Esophagus muscularis mucosa (tissue), 4 donors: ENCODE results near the gene ZNF138.

Experiments used
- CTCF ChIP-seq, 3 experiments: fragments of 200-600 bp in 2 of 3; fragments of 450-650 bp in 1 of 3; sonication (generic) in 2 of 3; IDR thresholded peaks; one replicate each; pipeline ENCODE4 v1.5.1; 2017 to 2019; ENCODE audit warnings: antibody characterized with exemption in 3 of 3, mild to moderate bottlenecking in 2 of 3, moderate library complexity in 1 of 3
- EP300 ChIP-seq: sonication (generic); formaldehyde crosslinking; IDR thresholded peaks from one replicate; pipeline ENCODE4 v1.6.1; 2017; ENCODE audit warnings: antibody characterized with exemption
- POLR2A ChIP-seq: fragments of 450-650 bp; IDR thresholded peaks from one replicate; pipeline ENCODE4 v1.6.1; 2017; ENCODE audit warnings: antibody characterized with exemption, moderate library complexity, mild to moderate bottlenecking, low read depth

GRCh38 chr7:64747802-64748201, 46.4 kb upstream of the ZNF138 start:
- TF ChIP-seq CTCF (IDR thresholded peaks at IDR 0.05): no peak
- TF ChIP-seq EP300: no peak
- TF ChIP-seq POLR2A: no peak
